ENCODE measurements around the gene PPFIA2. TPM values are rescaled to one million over a fixed set of nuclear protein-coding genes. Genes with fewer than 3 reads are reported as not detected.
"Not testable (repeated sequence)": the region's sequence is repeated elsewhere in the genome, so short reads cannot be mapped to it uniquely, and the experiment has no call there.

PPFIA2 gene
- total RNA-seq, 4 donors from 2014 or later, result 1.7 to 3.9 (median 2.0) TPM

- Histone ChIP-seq H3K36me3 (no peaks in the 10 kb centered on the region), H3K4me1 (no peaks in the 10 kb centered on the region), H3K27ac (no peak overlapping the region), H3K27me3 (no peaks in the 10 kb centered on the region), H3K9me3 (no peaks in the 10 kb centered on the region), H3K4me3 (replicated peaks in 1 of 3) (no peak overlapping the region)
- 74 to 84% methylated on average over 1 of the region's 1 CpG for WGBS, 2 donors
- intact Hi-C loops (cut with DNase I), result no loop called here
- DNase-seq, result no peak
- TF ChIP-seq POLR2A (IDR thresholded peaks at IDR 0.05) (no peak), CTCF (IDR thresholded peaks at IDR 0.05) (no peak)
Observed at GRCh38 chr12:81692008-81692407, 67.1 kb downstream of the PPFIA2 start.

GRCh38 chr12:81683881-81684280 is 75.3 kb downstream of the PPFIA2 start:
- no peak for DNase-seq
- WGBS, 2 donors, result 69 to 71% methylated on average over 1 of the region's 1 CpG
- H3K4me1 ChIP-seq, result no peaks in the 10 kb centered on the region
- no peaks in the 10 kb centered on the region for H3K9me3 ChIP-seq
- no peaks in the 10 kb centered on the region for H3K36me3 ChIP-seq
- intact Hi-C loops (cut with DNase I), result no loop called here
- H3K4me3 ChIP-seq (replicated peaks in 1 of 3), result no peak overlapping the region
- H3K27ac ChIP-seq, result no peak overlapping the region
- TF ChIP-seq CTCF (IDR thresholded peaks at IDR 0.05) (no peak), POLR2A (IDR thresholded peaks at IDR 0.05) (no peak)
- H3K27me3 ChIP-seq, result no peaks in the 10 kb centered on the region

GRCh38 chr12:81679614-81680013 is 79.5 kb downstream of the PPFIA2 start:
- DNase-seq, result no peak
- H3K36me3 ChIP-seq, result no peaks in the 10 kb centered on the region
- H3K9me3 ChIP-seq, result no peaks in the 10 kb centered on the region
- WGBS, 2 donors, result 84 to 90% methylated on average over 2 of the region's 2 CpGs
- H3K4me1 ChIP-seq, result no peaks in the 10 kb centered on the region
- no peak for TF ChIP-seq CTCF (IDR thresholded peaks at IDR 0.05)
- no peak for TF ChIP-seq POLR2A (IDR thresholded peaks at IDR 0.05)
- H3K27ac ChIP-seq, result no peak overlapping the region
- no peak overlapping the region for H3K4me3 ChIP-seq (replicated peaks in 1 of 3)
- H3K27me3 ChIP-seq, result no peaks in the 10 kb centered on the region
- intact Hi-C loops (cut with DNase I), result no loop called here

- no peak overlapping the region for H3K27ac ChIP-seq
- H3K4me3 ChIP-seq (replicated peaks in 1 of 3), result no peak overlapping the region
- no peak for DNase-seq
- H3K27me3 ChIP-seq, result no peaks in the 10 kb centered on the region
- no peak for TF ChIP-seq POLR2A (IDR thresholded peaks at IDR 0.05)
- TF ChIP-seq CTCF (IDR thresholded peaks at IDR 0.05), result no peak
- intact Hi-C loops (cut with DNase I), result no loop called here
- H3K36me3 ChIP-seq, result no peaks in the 10 kb centered on the region
- H3K4me1 ChIP-seq, result no peaks in the 10 kb centered on the region
- H3K9me3 ChIP-seq, result no peaks in the 10 kb centered on the region
Observed at GRCh38 chr12:81670759-81671158, 88.4 kb downstream of the PPFIA2 start.

GRCh38 chr12:81668475-81668874 is 90.7 kb downstream of the PPFIA2 start:
- intact Hi-C loops (cut with DNase I), result no loop called here
- TF ChIP-seq POLR2A (IDR thresholded peaks at IDR 0.05), result no peak
- TF ChIP-seq CTCF (IDR thresholded peaks at IDR 0.05), result no peak
- 16 to 30% methylated on average over 1 of the region's 1 CpG for WGBS, 2 donors
- no peak overlapping the region for H3K27ac ChIP-seq
- no peak overlapping the region for H3K4me3 ChIP-seq (replicated peaks in 1 of 3)
- H3K9me3 ChIP-seq, result no peaks in the 10 kb centered on the region
- no peaks in the 10 kb centered on the region for H3K36me3 ChIP-seq
- no peak for DNase-seq
- H3K27me3 ChIP-seq, result no peaks in the 10 kb centered on the region
- no peaks in the 10 kb centered on the region for H3K4me1 ChIP-seq

GRCh38 chr12:81659310-81659709 is 99.8 kb downstream of the PPFIA2 start:
- H3K4me1 ChIP-seq; H3K36me3 ChIP-seq; H3K9me3 ChIP-seq; H3K27me3 ChIP-seq; intact Hi-C loops (cut with DNase I); DNase-seq; H3K4me3 ChIP-seq (replicated peaks in 1 of 3); H3K27ac ChIP-seq: not testable (repeated sequence)
- 81 to 91% methylated on average over 6 of the region's 6 CpGs for WGBS, 2 donors
